Measurements from ENCODE around the gene TNFSF11. TPM values are rescaled to one million over a fixed set of nuclear protein-coding genes. Genes with fewer than 3 reads are reported as not detected.

Gene TNFSF11
- total and polyA plus RNA-seq, 4 donors: 0.15 to 0.40 (median 0.22) TPM; not detected in 1

DNA sequence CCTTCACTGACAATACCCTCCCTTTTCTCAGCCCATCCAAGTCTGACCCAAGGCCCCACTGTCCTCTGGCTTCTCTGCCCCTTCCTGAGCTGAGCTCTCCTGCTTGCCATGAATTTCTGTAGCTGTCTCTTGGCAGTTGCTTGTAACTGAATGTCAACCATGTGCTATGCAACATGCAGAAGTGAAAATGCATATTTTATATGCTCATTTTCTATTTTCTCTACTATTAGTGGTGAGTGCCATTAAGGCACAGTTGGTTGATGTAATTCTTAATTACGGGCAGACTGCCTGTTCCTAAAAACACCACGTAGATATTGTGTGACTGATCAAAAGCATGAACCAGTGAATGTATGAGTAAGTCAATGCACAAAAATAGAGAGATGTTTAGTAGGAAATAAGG lies 29.6 kb downstream of the TNFSF11 start:
- H3K27me3 ChIP-seq (ENCODE audit: control insufficient read depth, insufficient read depth, low read length): no peaks in the 10 kb centered on the region
- H3K36me3 ChIP-seq (ENCODE audit: control insufficient read depth, insufficient read depth, low read length): no peaks in the 10 kb centered on the region
- H3K27ac ChIP-seq (ENCODE audit: low read depth, low read length): no peak overlapping the region
- WGBS (ENCODE audit: insufficient coverage): 33% methylated on average over 1 of the region's 2 CpGs
- no peak overlapping the region for H3K4me3 ChIP-seq (ENCODE audit: low read depth, low read length)
- DNase-seq (ENCODE audit: low read depth in 4 of 6, low spot score in 6 of 6): no peak
- H3K4me1 ChIP-seq (ENCODE audit: control insufficient read depth, insufficient read depth, low read length): no peaks in the 10 kb centered on the region
- no peaks in the 10 kb centered on the region for H3K9me3 ChIP-seq (ENCODE audit: control insufficient read depth, insufficient read depth, low read length)

DNA sequence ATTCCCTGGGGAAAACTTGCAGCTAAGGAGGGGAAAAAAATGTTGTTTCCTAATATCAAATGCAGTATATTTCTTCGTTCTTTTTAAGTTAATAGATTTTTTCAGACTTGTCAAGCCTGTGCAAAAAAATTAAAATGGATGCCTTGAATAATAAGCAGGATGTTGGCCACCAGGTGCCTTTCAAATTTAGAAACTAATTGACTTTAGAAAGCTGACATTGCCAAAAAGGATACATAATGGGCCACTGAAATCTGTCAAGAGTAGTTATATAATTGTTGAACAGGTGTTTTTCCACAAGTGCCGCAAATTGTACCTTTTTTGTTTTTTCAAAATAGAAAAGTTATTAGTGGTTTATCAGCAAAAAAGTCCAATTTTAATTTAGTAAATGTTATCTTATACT lies 33.6 kb downstream of the TNFSF11 start:
- Histone ChIP-seq H3K4me1 (ENCODE audit: control insufficient read depth, insufficient read depth, low read length) (no peaks in the 10 kb centered on the region), H3K9me3 (ENCODE audit: control insufficient read depth, insufficient read depth, low read length) (no peaks in the 10 kb centered on the region), H3K27me3 (ENCODE audit: control insufficient read depth, insufficient read depth, low read length) (no peaks in the 10 kb centered on the region), H3K4me3 (ENCODE audit: low read depth, low read length) (no peak overlapping the region), H3K27ac (ENCODE audit: low read depth, low read length) (no peak overlapping the region), H3K36me3 (ENCODE audit: control insufficient read depth, insufficient read depth, low read length) (no peaks in the 10 kb centered on the region)
- no CpG with 5 or more reads among the region's 2 CpGs for WGBS (ENCODE audit: insufficient coverage)
- DNase-seq (ENCODE audit: low read depth in 4 of 6, low spot score in 6 of 6): no peak

DNA sequence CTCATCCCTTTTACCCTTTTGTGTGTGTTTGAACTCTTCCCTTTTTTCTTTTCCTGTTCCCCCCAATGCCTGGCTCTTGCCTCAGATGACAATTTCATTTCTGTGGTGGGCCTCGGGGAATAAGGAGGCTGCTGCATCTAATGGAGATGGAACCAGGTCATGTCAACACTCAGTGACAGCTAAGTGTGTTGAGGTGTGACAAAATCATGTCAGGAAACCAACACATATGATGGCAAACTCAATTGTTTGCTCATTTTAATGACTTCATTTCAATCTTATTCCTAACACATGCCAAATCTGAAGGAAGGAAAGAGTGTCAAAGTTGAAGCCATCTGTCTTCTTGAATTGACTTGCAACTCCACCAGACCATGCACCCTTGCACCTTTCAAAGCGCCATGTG lies 36.7 kb downstream of the TNFSF11 start:
- DNase-seq (ENCODE audit: low read depth in 4 of 6, low spot score in 6 of 6): peak in 1 of 6 donors; percentile 51

DNA sequence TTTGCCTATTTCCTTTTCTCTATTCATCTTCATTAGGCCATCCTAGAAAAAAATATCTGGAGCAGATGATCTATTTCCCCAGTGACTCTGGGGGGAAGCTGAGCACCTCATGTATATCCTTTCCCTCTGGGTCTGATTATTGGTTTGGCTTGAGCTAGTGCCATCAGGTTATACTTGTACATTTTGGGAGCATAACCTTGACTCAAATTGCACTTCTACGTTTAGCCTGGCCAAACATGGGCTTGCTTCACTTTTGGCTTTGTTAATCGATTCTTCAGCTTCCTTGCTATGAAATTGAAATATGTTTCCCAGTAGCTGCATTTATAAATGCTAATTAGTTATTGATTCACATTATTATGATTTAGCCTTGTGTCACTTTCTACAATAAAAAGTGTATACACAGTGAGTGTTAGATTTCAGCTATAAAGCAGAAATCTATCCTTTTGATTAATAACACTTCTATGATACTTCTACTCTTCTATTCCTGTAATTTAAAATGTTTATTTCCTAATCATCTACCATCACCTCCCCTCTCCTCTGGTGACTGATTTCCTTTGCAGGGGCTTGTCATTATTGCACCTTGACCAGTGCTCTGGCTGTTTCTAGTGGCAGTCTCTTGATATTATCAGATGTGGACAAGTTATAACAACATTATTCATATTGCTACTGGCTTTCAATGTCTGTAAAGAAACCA lies 37.3 kb downstream of the TNFSF11 start:
- no peaks in the 10 kb centered on the region for H3K27me3 ChIP-seq (ENCODE audit: control insufficient read depth, insufficient read depth, low read length)
- no peak overlapping the region for H3K4me3 ChIP-seq (ENCODE audit: low read depth, low read length)
- no peaks in the 10 kb centered on the region for H3K9me3 ChIP-seq (ENCODE audit: control insufficient read depth, insufficient read depth, low read length)
- DNase-seq (ENCODE audit: low read depth in 4 of 6, low spot score in 6 of 6): no peak
- no peak overlapping the region for H3K27ac ChIP-seq (ENCODE audit: low read depth, low read length)
- 86% methylated on average over 1 of the region's 2 CpGs for WGBS (ENCODE audit: insufficient coverage)
- H3K4me1 ChIP-seq (ENCODE audit: control insufficient read depth, insufficient read depth, low read length): no peaks in the 10 kb centered on the region
- no peaks in the 10 kb centered on the region for H3K36me3 ChIP-seq (ENCODE audit: control insufficient read depth, insufficient read depth, low read length)

More for the DNA sequence above, 36.7 kb downstream of the TNFSF11 start:
- no peak overlapping the region for H3K4me3 ChIP-seq (ENCODE audit: low read depth, low read length)
- no peak overlapping the region for H3K27ac ChIP-seq (ENCODE audit: low read depth, low read length)
- no peaks in the 10 kb centered on the region for H3K27me3 ChIP-seq (ENCODE audit: control insufficient read depth, insufficient read depth, low read length)
- no peaks in the 10 kb centered on the region for H3K9me3 ChIP-seq (ENCODE audit: control insufficient read depth, insufficient read depth, low read length)
- H3K36me3 ChIP-seq (ENCODE audit: control insufficient read depth, insufficient read depth, low read length): no peaks in the 10 kb centered on the region
- H3K4me1 ChIP-seq (ENCODE audit: control insufficient read depth, insufficient read depth, low read length): no peaks in the 10 kb centered on the region
- WGBS (ENCODE audit: insufficient coverage): 51% methylated on average over 2 of the region's 2 CpGs

DNA sequence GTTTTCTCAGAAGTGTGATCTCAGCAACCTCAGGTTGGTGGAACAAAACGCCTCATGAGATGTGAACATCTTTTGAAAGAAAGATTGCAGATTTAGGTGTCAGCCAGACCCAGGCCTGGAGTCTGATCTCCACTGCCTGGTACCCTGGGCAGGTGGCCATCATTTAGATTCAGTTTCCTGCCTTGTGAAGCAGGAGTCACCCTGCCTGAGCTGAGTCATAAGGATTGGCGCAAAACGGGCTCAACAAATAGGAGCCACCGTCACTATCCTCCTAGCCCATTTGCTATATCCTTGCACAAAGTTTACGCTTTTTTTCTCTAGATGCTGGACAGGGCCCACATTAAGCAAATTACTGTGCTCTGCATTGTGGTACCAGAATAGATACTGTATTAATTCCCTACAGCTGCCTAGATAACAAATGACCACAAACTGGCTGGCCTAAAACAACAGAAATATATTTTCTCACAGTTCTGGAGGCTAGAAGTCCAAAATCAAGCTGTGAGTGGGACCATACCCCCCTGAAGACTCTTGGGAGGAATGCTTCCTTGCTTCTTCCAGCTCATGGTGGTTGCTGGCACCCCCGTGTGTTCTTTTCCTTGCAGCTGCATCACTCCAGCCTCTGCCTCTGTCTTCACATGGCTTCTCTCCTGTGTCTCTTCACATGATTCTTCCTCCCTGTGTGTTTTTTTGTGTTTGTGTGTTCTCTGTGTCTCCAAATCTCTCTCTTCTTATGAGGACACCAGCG lies 38.2 kb downstream of the TNFSF11 start:
- Histone ChIP-seq H3K36me3 (ENCODE audit: control insufficient read depth, insufficient read depth, low read length) (no peaks in the 10 kb centered on the region), H3K27me3 (ENCODE audit: control insufficient read depth, insufficient read depth, low read length) (no peaks in the 10 kb centered on the region), H3K4me3 (ENCODE audit: low read depth, low read length) (no peak overlapping the region), H3K4me1 (ENCODE audit: control insufficient read depth, insufficient read depth, low read length) (no peaks in the 10 kb centered on the region), H3K27ac (ENCODE audit: low read depth, low read length) (no peak overlapping the region), H3K9me3 (ENCODE audit: control insufficient read depth, insufficient read depth, low read length) (no peaks in the 10 kb centered on the region)
- peak in 1 of 6 donors; percentile 44 for DNase-seq (ENCODE audit: low read depth in 4 of 6, low spot score in 6 of 6)
- WGBS (ENCODE audit: insufficient coverage): 63% methylated on average over 2 of the region's 7 CpGs

DNA sequence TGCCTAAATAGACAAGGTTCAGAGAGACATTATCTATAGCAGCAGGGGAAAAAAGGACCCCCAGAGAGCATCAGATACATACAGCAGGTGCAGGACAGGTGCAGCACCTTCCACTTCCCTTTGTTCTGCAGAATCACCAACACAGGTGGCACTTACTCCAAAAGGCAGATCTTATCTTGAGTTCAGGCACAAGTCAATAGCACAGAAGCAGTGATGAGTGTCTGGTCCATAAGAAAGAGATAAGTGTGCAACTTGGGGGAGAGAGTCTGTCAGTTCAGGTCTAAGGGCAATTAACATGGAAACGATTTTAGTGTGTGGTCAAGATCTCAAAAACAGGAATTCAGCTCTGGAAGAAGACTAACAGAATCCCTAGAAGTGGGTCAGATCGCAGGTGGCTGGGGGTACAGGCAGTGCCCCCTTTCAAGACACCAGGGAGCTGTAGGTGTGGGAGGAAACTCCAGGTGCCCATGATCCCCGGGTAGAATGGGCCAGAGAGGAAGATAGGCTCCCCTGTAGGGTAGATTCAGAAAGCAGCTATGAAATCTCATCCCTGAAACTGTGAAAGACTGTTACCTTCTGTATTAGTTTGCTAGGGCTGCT lies 40.6 kb downstream of the TNFSF11 start:
- no peak for DNase-seq (ENCODE audit: low read depth in 4 of 6, low spot score in 6 of 6)
- Histone ChIP-seq H3K27ac (ENCODE audit: low read depth, low read length) (no peak overlapping the region), H3K4me1 (ENCODE audit: control insufficient read depth, insufficient read depth, low read length) (no peaks in the 10 kb centered on the region), H3K27me3 (ENCODE audit: control insufficient read depth, insufficient read depth, low read length) (no peaks in the 10 kb centered on the region), H3K36me3 (ENCODE audit: control insufficient read depth, insufficient read depth, low read length) (no peaks in the 10 kb centered on the region), H3K4me3 (ENCODE audit: low read depth, low read length) (no peak overlapping the region), H3K9me3 (ENCODE audit: control insufficient read depth, insufficient read depth, low read length) (no peaks in the 10 kb centered on the region)
- WGBS (ENCODE audit: insufficient coverage): 91% methylated on average over 3 of the region's 3 CpGs

DNA sequence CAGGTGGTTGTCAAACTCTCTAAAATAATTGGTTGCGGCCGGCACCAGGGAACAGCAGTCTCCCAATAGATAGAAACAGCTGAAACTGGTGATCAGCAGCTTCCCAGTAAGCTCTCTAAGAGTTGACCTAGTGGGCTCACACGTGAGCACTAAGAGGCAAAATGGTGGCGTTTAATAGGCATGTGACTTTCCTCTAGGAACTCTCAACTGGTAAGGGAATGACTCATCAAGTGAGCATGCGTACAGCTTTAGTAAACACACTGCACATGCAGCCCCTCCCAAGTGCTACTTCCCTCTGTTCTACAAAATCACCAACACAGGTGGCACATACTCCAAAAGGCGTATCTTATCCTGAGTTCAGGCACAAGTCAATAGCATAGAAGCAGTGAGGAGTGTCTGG lies 41.7 kb downstream of the TNFSF11 start:
- no peaks in the 10 kb centered on the region for H3K27me3 ChIP-seq (ENCODE audit: control insufficient read depth, insufficient read depth, low read length)
- no peak overlapping the region for H3K4me3 ChIP-seq (ENCODE audit: low read depth, low read length)
- H3K9me3 ChIP-seq (ENCODE audit: control insufficient read depth, insufficient read depth, low read length): no peaks in the 10 kb centered on the region
- WGBS (ENCODE audit: insufficient coverage): 93% methylated on average over 6 of the region's 6 CpGs
- no peaks in the 10 kb centered on the region for H3K36me3 ChIP-seq (ENCODE audit: control insufficient read depth, insufficient read depth, low read length)
- no peak overlapping the region for H3K27ac ChIP-seq (ENCODE audit: low read depth, low read length)
- no peak for DNase-seq (ENCODE audit: low read depth in 4 of 6, low spot score in 6 of 6)
- H3K4me1 ChIP-seq (ENCODE audit: control insufficient read depth, insufficient read depth, low read length): no peaks in the 10 kb centered on the region

DNA sequence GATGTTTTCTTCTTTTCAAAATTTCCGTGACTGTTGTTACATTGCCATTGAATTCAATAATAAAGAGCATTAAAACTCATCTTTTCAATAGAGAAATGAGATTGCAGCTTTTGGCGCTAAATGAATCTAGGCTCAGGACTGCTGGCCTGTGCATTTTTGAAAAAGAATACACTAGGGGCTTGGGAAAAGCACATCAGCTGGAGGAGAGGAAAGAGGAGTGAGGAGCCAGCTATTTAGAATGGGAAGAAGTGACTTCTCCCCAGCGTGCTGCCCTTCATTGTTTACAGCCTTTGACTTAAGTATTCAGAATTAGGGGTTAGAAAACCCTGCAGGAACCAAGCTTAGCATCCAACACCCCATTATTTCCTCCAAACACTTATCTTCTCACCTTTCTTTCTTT lies 43.3 kb downstream of the TNFSF11 start:
- H3K9me3 ChIP-seq (ENCODE audit: control insufficient read depth, insufficient read depth, low read length): no peaks in the 10 kb centered on the region
- H3K27ac ChIP-seq (ENCODE audit: low read depth, low read length): no peak overlapping the region
- no peaks in the 10 kb centered on the region for H3K4me1 ChIP-seq (ENCODE audit: control insufficient read depth, insufficient read depth, low read length)
- no peak overlapping the region for H3K4me3 ChIP-seq (ENCODE audit: low read depth, low read length)
- peak in 1 of 6 donors; percentile 32 for DNase-seq (ENCODE audit: low read depth in 4 of 6, low spot score in 6 of 6)
- no peaks in the 10 kb centered on the region for H3K27me3 ChIP-seq (ENCODE audit: control insufficient read depth, insufficient read depth, low read length)
- no peaks in the 10 kb centered on the region for H3K36me3 ChIP-seq (ENCODE audit: control insufficient read depth, insufficient read depth, low read length)
- no CpG with 5 or more reads among the region's 3 CpGs for WGBS (ENCODE audit: insufficient coverage)

DNA sequence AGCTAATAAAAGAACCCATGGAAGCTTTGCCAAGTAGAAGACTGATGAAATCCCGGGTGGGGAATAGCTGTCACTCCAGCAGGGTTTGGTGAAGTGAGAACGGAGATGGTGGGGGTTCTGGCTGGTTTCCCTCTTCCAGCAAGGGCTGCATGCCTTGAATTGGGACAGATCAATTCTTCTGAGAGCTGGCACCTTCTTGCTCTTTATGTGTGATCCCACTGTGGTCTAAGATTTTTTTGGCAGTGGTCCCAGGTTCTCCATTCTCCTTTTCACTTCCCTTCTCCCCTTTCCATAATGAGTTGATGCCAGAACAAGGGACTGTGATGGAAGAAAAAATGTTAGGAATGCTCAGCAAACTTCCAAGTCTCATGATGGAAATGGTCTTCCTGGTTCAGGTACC lies 50.0 kb downstream of the TNFSF11 start:
- H3K9me3 ChIP-seq (ENCODE audit: control insufficient read depth, insufficient read depth, low read length): no peaks in the 10 kb centered on the region
- WGBS (ENCODE audit: insufficient coverage): 19% methylated on average over 2 of the region's 2 CpGs
- H3K4me1 ChIP-seq (ENCODE audit: control insufficient read depth, insufficient read depth, low read length): no peaks in the 10 kb centered on the region
- H3K27me3 ChIP-seq (ENCODE audit: control insufficient read depth, insufficient read depth, low read length): no peaks in the 10 kb centered on the region
- peak in 1 of 6 donors; percentile 43 for DNase-seq (ENCODE audit: low read depth in 4 of 6, low spot score in 6 of 6)
- H3K4me3 ChIP-seq (ENCODE audit: low read depth, low read length): no peak overlapping the region
- no peak overlapping the region for H3K27ac ChIP-seq (ENCODE audit: low read depth, low read length)
- H3K36me3 ChIP-seq (ENCODE audit: control insufficient read depth, insufficient read depth, low read length): no peaks in the 10 kb centered on the region

Data from spinal cord (tissue), 10 donors.